Heart right ventricle (tissue), 16 donors: ENCODE results near the gene NCS1. TPM values are rescaled to one million over a fixed set of nuclear protein-coding genes. Genes with fewer than 3 reads are reported as not detected.

Experiments
- ATAC-seq, 8 donors: fragments of 200-7000 bp; cut with Tn5 transposase; one replicate each; pipeline ENCODE4 v1.9.1; 2020; ENCODE audit warnings: mild to moderate bottlenecking in 8 of 8, moderate library complexity in 8 of 8, moderate number of reproducible peaks in 1 of 8
- DNase-seq, 2 donors: peaks; one replicate each; pipeline ENCODE4 v3.0.0-alpha.2; 2020
- H3K27ac ChIP-seq, 10 donors: fragments of 200-600 bp; sonication (generic) in 2 of 10; one replicate each; pipeline versions ENCODE4 v1.5.0 to v1.8.0; 2020 to 2022; ENCODE audit warnings: mild to moderate bottlenecking in 3 of 10
- H3K27me3 ChIP-seq, 7 donors: fragments of 200-600 bp; one replicate each; pipeline ENCODE4 v1.8.0; 2021 to 2022; ENCODE audit warnings: mild to moderate bottlenecking in 2 of 7
- H3K36me3 ChIP-seq, 9 donors: fragments of 200-600 bp; sonication (generic) in 1 of 9; one replicate each; pipeline versions ENCODE4 v1.5.0 to v1.8.0; 2020 to 2022; ENCODE audit warnings: mild to moderate bottlenecking in 2 of 9
- H3K4me1 ChIP-seq, 9 donors: fragments of 200-600 bp; sonication (generic) in 1 of 9; one replicate each; pipeline versions ENCODE4 v1.5.0 to v1.8.0; 2020 to 2022; ENCODE audit warnings: mild to moderate bottlenecking in 4 of 9
- H3K4me3 ChIP-seq, 10 donors: fragments of 200-600 bp; sonication (generic) in 2 of 10; one replicate each; pipeline versions ENCODE4 v1.5.0 to v1.8.0; 2020 to 2022; ENCODE audit warnings: mild to moderate bottlenecking in 7 of 10, moderate library complexity in 2 of 10
- H3K9me3 ChIP-seq, 11 donors: fragments of 200-600 bp in 10 of 11; sonication (generic) in 2 of 11; one replicate each; pipeline versions ENCODE4 v1.5.0 to v1.8.0; 2013 to 2022; ENCODE audit warnings: mild to moderate bottlenecking in 2 of 11, control low read depth in 1 of 11, moderate library complexity in 1 of 11
- CTCF ChIP-seq, 9 donors: fragments of 200-600 bp; sonication (generic) in 2 of 9; IDR thresholded peaks; one replicate each; pipeline versions ENCODE4 v1.5.0 to v1.8.0; 2021 to 2022; ENCODE audit warnings: antibody characterized with exemption in 9 of 9, mild to moderate bottlenecking in 5 of 9, moderate library complexity in 1 of 9
- WGBS, 2 donors: extraction: QIAGEN DNeasy Blood & Tissue Kit; methylation state at CpG; one replicate each; pipeline ENCODE4 v1.1.7; 2013; ENCODE audit warnings: inconsistent platforms in 1 of 2; 5-methylcytosine and 5-hydroxymethylcytosine counted together
- intact Hi-C, 10 donors: fragments of 100-400 bp; cut with DNase I; formaldehyde crosslinking; loops; one replicate each; pipeline versions ENCODE4 v1.11.1 to v1.14.2; 2022
- polyA plus RNA-seq, 2 donors: library from polyadenylated mRNA; stranded (reverse); fragments of 200-250 nt; gene quantifications; one replicate each; pipeline ENCODE4 v1.2.3, GENCODE V29; 2013
- total RNA-seq, 10 donors: library from RNA; stranded (reverse); fragmentation: NEBNext Ultra II Directional in 3 of 10; extraction: Animal tissue kit (Norgen Biotek cat#: 25700) in 3 of 10; gene quantifications; one replicate each; pipeline versions ENCODE4 v1.2.1 to v1.2.4, GENCODE V29; 2021 to 2023
- donor health status: Arrhythmogenic right ventricular cardiomyopathy.
- donor health status: ischemic (EF 13 %, LVEDD 7.1; RV severe dilation, severe dysfunction).
- donor health status: healthy with polysubstance abuse.
- donor health status: DM: no; HTN: yes; CAD: no.
- donor health status: DM: no; HTN: no; CAD: no.
- donor health status: ischemic (EF 25% LVEDD 6.9; RV normal size, moderate dysfunction).
- donor health status: ischemic (EF 25% LVEDD 5.7; RV mildly dilated, moderate dysfunction).
- donor health status: healthy.
- donor health status: DM: yes; HTN: yes; CAD: no.
- donor health status: Ischemic cardiomyopathy.
- donor health status: ischemic (EF 35%, LVEDD 5.7; RV mildly dilated, moderate dysfunction).
- donor health status: nonischemic (EF 11% LVEDD 7.7; RV severe dilation, severe dysfunction).
- donor health status: DM: yes; HTN: yes; CAD: no.
- donor health status: PGD.
- donor health status: ischemic (EF 29% LVEDD 5.4; RV normal size, mild dysfunction).
- donor health status: nonischemic (EF 23%, LVEDD 6.1; RV moderate dilation, normal function).

Gene NCS1
- total and polyA plus RNA-seq, 12 donors, result 2.0 to 16.2 (median 7.0) TPM

- 89 to 92% methylated on average over 17 of the region's 17 CpGs for WGBS, 2 donors
- Histone ChIP-seq H3K9me3 (no peaks in the 10 kb centered on the region), H3K4me1 (peaks cover 5 to 37% (median 17%) of the 10 kb centered on the region in 9 donors), H3K27ac (peak overlapping the region in 1 of 10 donors; percentile 12), H3K36me3 (no peaks in the 10 kb centered on the region), H3K27me3 (no peaks in the 10 kb centered on the region), H3K4me3 (no peak overlapping the region)
- DNase-seq, result no peak
- intact Hi-C loops, result no loop called here
- ATAC-seq, result no peak
- TF ChIP-seq CTCF (IDR thresholded peaks at IDR 0.05), result no peak
Measured at GRCh38 chr9:130182381-130182909, 10.2 kb downstream of the NCS1 start.

- intact Hi-C loops, result no loop called here
- Histone ChIP-seq H3K27ac (peak overlapping the region in 7 of 10 donors; percentile 4 to 62 (median 28)), H3K4me3 (no peak overlapping the region), H3K9me3 (no peaks in the 10 kb centered on the region), H3K4me1 (peaks cover 5 to 40% (median 17%) of the 10 kb centered on the region in 9 donors), H3K36me3 (no peaks in the 10 kb centered on the region), H3K27me3 (no peaks in the 10 kb centered on the region)
- no peak for TF ChIP-seq CTCF (IDR thresholded peaks at IDR 0.05)
- DNase-seq (no peak), ATAC-seq (peak in 3 of 8 donors; percentile 13 to 34 (median 29))
- WGBS, 2 donors, result 31 to 32% methylated on average over 7 of the region's 7 CpGs
Measured at GRCh38 chr9:130183133-130183762, 11.0 kb downstream of the NCS1 start.

- Histone ChIP-seq H3K4me1 (peaks cover 5 to 40% (median 17%) of the 10 kb centered on the region in 9 donors), H3K4me3 (peak overlapping the region in 1 of 10 donors; percentile 8), H3K27ac (peak overlapping the region in 3 of 10 donors; percentile 41 to 66 (median 51)), H3K36me3 (no peaks in the 10 kb centered on the region), H3K9me3 (no peaks in the 10 kb centered on the region), H3K27me3 (no peaks in the 10 kb centered on the region)
- TF ChIP-seq CTCF (IDR thresholded peaks at IDR 0.05), result no peak
- intact Hi-C loops, result loop anchor here in 1 of 10 donors (5.0 kb wide), 1 partner anchor 43 kb away; no protein-coding TSS in a partner anchor
- 63 to 69% methylated on average over 15 of the region's 15 CpGs for WGBS, 2 donors
- ATAC-seq, result no peak
- DNase-seq, result no peak
Measured at GRCh38 chr9:130185017-130185416, 12.8 kb downstream of the NCS1 start.

- Histone ChIP-seq H3K36me3 (no peaks in the 10 kb centered on the region), H3K27me3 (no peaks in the 10 kb centered on the region), H3K27ac (peak overlapping the region in 5 of 10 donors; percentile 22 to 66 (median 47)), H3K4me1 (peaks cover 5 to 40% (median 17%) of the 10 kb centered on the region in 9 donors), H3K9me3 (no peaks in the 10 kb centered on the region), H3K4me3 (peak overlapping the region in 1 of 10 donors; percentile 8)
- intact Hi-C loops, result loop anchor here in 1 of 10 donors (5.0 kb wide), 1 partner anchor 43 kb away; no protein-coding TSS in a partner anchor
- no peak for DNase-seq
- 39 to 44% methylated on average over 17 of the region's 17 CpGs for WGBS, 2 donors
- no peak for TF ChIP-seq CTCF (IDR thresholded peaks at IDR 0.05)
- peak in 2 of 8 donors; percentile 38 to 41 for ATAC-seq
Measured at GRCh38 chr9:130185490-130186031, 13.4 kb downstream of the NCS1 start.
